ENCODE measurements around the gene ZIM2. TPM values are rescaled to one million over a fixed set of nuclear protein-coding genes. Genes with fewer than 3 reads are reported as not detected.

The ZIM2 gene
- total and polyA plus RNA-seq, 2 donors (not counting 1 experiment from before 2014, with no cell fraction given) = not detected

GRCh38 chr19:56877069-56877715, 36.7 kb upstream of the ZIM2 start:
- Histone ChIP-seq H3K36me3 (replicated peaks in 1 of 2; ENCODE audit: control extremely low read depth in 1 of 2, control insufficient read depth in 1 of 2, extremely low read depth in 1 of 2, insufficient read depth in 2 of 2, low read length in 1 of 2) (no peaks in the 10 kb centered on the region), H2AFZ (ENCODE audit: insufficient read depth, low read depth, low read length, poor library complexity, severe bottlenecking) (no peak overlapping the region), H3K9ac (ENCODE audit: low read length) (no peak overlapping the region), H4K20me1 (ENCODE audit: control insufficient read depth, insufficient read depth, low read length, poor library complexity, severe bottlenecking) (no peaks in the 10 kb centered on the region), H3K27ac (ENCODE audit: low read length in 2 of 2) (no peak overlapping the region), H3K4me1 (ENCODE audit: control insufficient read depth in 2 of 2, insufficient read depth in 2 of 2, low read length in 2 of 2) (no peaks in the 10 kb centered on the region), H3K27me3 (replicated peaks in 1 of 4; ENCODE audit: control extremely low read depth in 1 of 4, control insufficient read depth in 3 of 4, insufficient read depth in 4 of 4, low read length in 3 of 4) (no peaks in the 10 kb centered on the region), H3K4me2 (replicated peaks; ENCODE audit: low read depth, low read length, poor library complexity, severe bottlenecking) (no peak overlapping the region), H3K4me3 (ENCODE audit: control extremely low read depth in 1 of 5, extremely low read depth in 1 of 5, insufficient read depth in 1 of 5, low read depth in 2 of 5, low read length in 4 of 5) (no peak overlapping the region), H3K79me2 (ENCODE audit: control insufficient read depth, insufficient read depth, low read length) (no peaks in the 10 kb centered on the region), H3K9me3 (ENCODE audit: control extremely low read depth in 1 of 3, control insufficient read depth in 2 of 3, insufficient read depth in 1 of 3, low read length in 2 of 3) (peaks cover 0 to 57% (median 13%) of the 10 kb centered on the region in 3 donors)
- CTCF ChIA-PET = no interaction called here
- no peak for TF ChIP-seq EZH2 (IDR thresholded peaks at IDR 0.05; ENCODE audit: borderline replicate concordance, insufficient read depth, low read depth, low read length, poor library complexity, severe bottlenecking)
- no peak for TF ChIP-seq CTCF (IDR thresholded peaks at IDR 0.05)
- POLR2A ChIA-PET = no interaction called here
- no peak overlapping the region for H3K4me3 Mint-ChIP-seq
- intact Hi-C loops (cut with micrococcal nuclease) = no loop called here
- WGBS (ENCODE audit: insufficient coverage) = 91% methylated on average over 19 of the region's 19 CpGs
- no peak overlapping the region for H3K27ac Mint-ChIP-seq
- DNase-seq (no peak), ATAC-seq (ENCODE audit: low read depth) (no peak)
- H3K4me1 Mint-ChIP-seq = no peaks in the 10 kb centered on the region
- no peaks in the 10 kb centered on the region for H3K27me3 Mint-ChIP-seq
- peaks cover 19% of the 10 kb centered on the region for H3K9me3 Mint-ChIP-seq (ENCODE audit: insufficient read depth)

- Histone ChIP-seq H3K79me2 (ENCODE audit: control insufficient read depth, insufficient read depth, low read length) (no peaks in the 10 kb centered on the region), H3K4me3 (ENCODE audit: control extremely low read depth in 1 of 5, extremely low read depth in 1 of 5, insufficient read depth in 1 of 5, low read depth in 2 of 5, low read length in 4 of 5) (no peak overlapping the region), H3K9ac (ENCODE audit: low read length) (no peak overlapping the region), H3K36me3 (replicated peaks in 1 of 2; ENCODE audit: control extremely low read depth in 1 of 2, control insufficient read depth in 1 of 2, extremely low read depth in 1 of 2, insufficient read depth in 2 of 2, low read length in 1 of 2) (no peaks in the 10 kb centered on the region), H2AFZ (ENCODE audit: insufficient read depth, low read depth, low read length, poor library complexity, severe bottlenecking) (no peak overlapping the region), H3K27me3 (replicated peaks in 1 of 4; ENCODE audit: control extremely low read depth in 1 of 4, control insufficient read depth in 3 of 4, insufficient read depth in 4 of 4, low read length in 3 of 4) (no peaks in the 10 kb centered on the region), H4K20me1 (ENCODE audit: control insufficient read depth, insufficient read depth, low read length, poor library complexity, severe bottlenecking) (no peaks in the 10 kb centered on the region), H3K9me3 (ENCODE audit: control extremely low read depth in 1 of 3, control insufficient read depth in 2 of 3, insufficient read depth in 1 of 3, low read length in 2 of 3) (peaks cover 0 to 50% (median 13%) of the 10 kb centered on the region in 3 donors), H3K4me2 (replicated peaks; ENCODE audit: low read depth, low read length, poor library complexity, severe bottlenecking) (no peak overlapping the region), H3K4me1 (ENCODE audit: control insufficient read depth in 2 of 2, insufficient read depth in 2 of 2, low read length in 2 of 2) (no peaks in the 10 kb centered on the region), H3K27ac (ENCODE audit: low read length in 2 of 2) (no peak overlapping the region)
- no peaks in the 10 kb centered on the region for H3K27me3 Mint-ChIP-seq
- TF ChIP-seq EZH2 (IDR thresholded peaks at IDR 0.05; ENCODE audit: borderline replicate concordance, insufficient read depth, low read depth, low read length, poor library complexity, severe bottlenecking) (no peak), CTCF (IDR thresholded peaks at IDR 0.05) (no peak)
- intact Hi-C loops (cut with micrococcal nuclease) = no loop called here
- ChIA-PET POLR2A (no interaction called here), CTCF (no interaction called here)
- H3K4me3 Mint-ChIP-seq = no peak overlapping the region
- ATAC-seq (ENCODE audit: low read depth) = no peak
- no CpG with 5 or more reads among the region's 3 CpGs for WGBS (ENCODE audit: insufficient coverage)
- no peak for DNase-seq
- peaks cover 19% of the 10 kb centered on the region for H3K9me3 Mint-ChIP-seq (ENCODE audit: insufficient read depth)
- H3K27ac Mint-ChIP-seq = no peak overlapping the region
- no peaks in the 10 kb centered on the region for H3K4me1 Mint-ChIP-seq
These were observed 35.2 kb upstream of the ZIM2 start for GRCh38 chr19:56875717-56876116.
